ENCODE results near the gene FGR.
"Not testable (repeated sequence)": the region's sequence is repeated elsewhere in the genome, so short reads cannot be mapped to it uniquely, and the experiment has no call there.

Gene FGR

DNA sequence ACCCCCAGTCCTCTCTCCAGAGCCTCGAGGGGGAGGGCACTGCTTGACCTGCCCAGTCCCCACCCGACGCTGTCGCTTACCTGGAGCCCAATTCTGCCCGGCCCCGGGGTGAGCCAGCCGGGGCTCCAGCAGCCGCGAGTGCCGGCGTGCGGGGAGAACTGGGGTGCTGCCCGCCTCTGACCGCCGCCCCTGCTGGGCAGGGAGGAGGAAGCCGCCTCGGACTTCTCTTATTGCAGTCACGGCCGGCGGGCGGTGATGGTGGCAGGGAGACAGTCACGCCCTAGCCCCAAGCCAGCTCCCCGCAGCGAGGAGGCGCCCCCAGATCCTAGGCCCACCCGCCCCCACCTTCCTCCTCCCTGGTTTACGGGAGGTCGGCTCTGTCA is at the start of gene FGR:
TSS of gene FGR (minus strand) at position 201 of the 383 bp plus-strand sequence. CDS start 11,269 bp downstream, outside the sequence.
- DNase-seq: no peak

DNA sequence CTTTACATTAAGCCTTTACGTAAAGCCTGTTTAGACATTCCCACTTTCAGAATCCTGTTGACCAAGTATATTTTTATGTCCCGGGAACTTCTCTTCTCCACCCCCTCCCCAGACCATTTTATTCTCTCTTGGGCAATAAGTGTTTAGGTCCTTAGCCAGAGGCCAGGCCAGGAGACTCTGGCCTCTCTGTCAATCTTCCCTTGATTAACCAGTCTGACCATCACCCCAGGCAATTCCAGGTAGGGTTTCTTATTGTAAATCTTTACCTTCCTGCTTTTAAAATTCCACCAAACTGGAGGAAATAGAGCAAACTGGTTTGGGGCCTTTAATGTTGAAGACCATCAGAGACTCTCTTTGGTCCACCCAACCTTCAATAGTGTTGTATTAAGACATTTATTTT is 49.2 kb upstream of the FGR start:
- no peak for DNase-seq

DNA sequence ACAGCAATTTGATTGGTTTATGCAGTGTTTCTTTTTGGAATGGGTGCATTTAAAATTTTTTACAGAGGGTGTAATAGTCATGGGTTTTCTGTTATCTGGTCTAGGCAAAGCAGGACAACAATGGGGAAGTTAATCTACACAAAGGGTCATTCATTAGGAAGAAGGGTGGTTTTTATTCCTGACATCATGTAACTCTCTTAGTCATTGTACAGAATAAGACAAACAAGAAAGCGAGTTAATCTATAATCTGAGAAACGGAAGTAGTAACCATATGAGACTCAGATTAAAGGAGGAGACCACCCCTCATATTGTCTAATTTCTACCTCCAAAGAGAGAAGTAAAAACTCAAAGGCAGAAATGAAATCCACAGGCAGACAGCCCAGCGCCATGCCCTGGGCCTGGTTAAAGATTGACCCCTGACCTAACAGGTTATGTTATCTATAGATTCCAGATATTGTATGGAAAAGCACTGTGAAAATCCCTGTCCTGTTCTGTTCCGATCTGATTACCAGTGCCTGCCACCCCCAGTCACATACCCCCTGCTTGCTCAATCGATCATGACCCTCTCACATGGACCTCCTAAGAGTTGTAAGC is 47.5 kb upstream of the FGR start:
- no peak for DNase-seq

DNA sequence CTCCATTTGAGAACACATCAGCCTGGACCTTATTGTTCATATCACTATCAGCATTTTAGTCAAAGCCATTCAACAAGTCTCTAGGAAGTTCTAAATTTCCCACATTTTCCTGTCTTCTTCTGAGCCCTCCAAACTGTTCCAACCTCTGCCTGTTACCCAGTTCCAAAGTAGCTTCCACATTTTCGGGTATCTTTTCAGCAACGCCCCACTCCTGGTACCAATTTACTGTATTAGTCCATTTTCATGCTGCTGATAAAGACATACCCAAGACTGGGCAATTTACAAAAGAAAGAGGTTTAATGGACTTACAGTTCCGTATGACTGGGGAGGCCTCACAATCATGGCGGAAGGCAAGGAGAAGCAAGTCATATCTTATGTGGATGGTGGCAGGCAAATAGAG is 46.6 kb upstream of the FGR start:
- not testable (repeated sequence) for DNase-seq

DNA sequence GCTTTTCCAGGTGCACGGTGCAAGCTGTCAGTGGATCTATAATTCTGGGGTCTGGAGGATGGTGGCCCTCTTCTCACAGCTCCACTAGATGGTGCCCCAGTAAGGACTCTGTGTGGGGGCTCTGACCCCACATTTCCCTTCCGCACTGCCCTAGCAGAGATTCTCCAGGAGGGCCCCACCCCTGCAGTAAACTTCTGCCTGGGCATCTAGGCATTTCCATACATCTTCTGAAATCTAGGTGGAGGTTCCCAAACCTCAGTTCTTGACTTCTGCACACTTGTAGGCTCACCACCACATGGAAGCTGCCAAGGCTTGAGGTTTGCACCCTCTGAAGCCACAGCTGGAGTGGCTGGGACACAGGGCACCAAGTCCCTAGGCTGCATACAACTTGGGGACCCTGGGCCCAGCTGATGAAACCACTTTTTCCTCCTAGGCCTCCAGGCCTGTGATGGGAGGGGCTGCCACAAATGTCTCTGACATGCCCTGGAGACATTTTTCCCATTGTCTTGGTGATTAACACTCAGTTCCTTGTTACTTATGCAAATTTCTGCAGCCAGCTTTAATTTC is 45.3 kb upstream of the FGR start:
- not testable (repeated sequence) for DNase-seq

DNA sequence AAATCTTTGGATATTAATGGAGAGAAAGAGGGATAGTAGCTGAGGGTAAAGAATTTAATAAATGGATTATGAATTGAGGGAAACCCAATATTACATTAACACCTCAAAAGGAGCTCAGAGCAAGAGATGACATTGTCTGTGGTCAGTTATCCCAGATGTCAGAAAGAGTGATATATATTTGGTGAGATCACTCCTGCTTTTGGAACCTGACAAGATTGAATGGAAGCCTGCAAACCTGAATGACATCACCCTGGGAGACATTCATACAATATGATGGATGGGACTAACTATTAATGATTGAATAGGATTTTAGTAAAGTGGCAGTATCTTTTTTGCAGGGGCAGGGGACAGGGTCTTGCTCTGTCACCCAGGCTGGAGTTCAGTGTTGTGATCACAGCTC is 43.8 kb upstream of the FGR start:
- DNase-seq: no peak

DNA sequence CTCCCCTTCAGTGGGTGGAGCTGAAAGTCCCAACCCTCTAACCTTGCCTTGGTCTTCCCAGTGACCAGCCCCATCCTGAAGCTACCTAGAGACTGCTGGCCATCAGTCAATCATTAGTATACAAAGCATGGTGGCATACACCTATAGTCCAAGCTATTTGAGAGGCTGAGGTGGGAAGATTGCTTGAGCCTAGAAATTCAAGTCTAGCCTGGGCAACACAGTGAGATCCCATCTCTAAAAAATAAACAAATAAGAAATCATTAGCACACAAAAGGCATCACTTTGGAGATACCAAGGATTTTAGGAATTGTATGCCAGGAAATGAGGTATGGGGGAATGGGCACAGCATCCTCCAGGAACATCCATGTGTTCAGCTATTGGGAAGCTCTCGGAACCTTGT is 41.4 kb upstream of the FGR start:
- DNase-seq: no peak

DNA sequence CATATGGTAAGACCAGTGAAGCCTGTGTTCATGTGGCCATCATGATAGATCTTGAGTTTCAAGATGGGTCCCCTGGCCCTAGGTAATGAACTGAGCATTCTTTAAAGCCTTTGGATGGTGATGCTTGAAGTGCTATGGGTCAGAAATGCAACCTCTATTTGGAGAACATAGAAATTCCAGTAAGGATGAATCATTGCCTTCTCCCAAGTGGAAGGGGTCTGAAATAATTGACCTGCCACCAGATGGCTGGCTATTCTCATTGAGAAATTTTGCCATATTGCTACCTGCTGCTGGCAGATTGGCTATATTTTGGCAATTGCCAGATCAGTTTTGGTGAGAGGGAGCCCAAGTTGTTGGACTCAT is 37.7 kb upstream of the FGR start:
- DNase-seq: no peak

DNA sequence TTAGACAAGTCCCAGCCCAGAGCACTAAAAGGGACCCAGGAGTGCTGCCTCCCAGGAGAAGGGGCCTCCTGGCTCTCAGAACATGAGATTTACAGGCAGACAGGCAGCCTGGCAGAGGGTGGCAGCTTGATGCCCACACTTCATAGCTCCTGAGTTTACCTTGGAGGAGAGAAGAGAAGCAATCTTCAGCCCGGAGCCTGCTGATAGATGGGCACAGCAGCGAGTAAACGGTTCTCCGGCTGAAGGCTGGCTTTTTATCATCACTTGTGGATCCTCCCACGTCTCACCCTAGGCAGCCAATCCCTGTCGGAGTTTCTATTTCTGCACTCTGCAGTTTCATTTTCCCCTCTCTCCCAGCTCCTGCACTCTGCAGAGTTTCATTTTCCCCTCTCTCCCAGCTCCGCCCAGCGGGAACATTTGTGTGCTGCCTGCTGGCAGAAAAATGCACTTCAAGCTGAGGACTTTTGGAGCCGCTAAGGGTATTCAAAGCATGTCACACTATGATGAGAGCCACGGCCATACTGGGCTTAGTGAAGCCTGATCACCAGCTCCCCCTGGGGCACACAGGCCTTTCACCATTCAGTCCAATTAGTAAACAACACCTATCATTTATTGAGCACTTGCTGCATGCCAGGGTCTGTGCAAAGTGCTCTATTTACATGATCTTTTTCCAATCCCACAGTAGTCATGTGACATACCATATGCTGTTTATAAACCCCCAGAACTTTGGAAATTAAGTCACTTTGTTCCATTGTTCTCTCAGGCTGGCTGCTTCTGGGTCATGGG is 37.2 kb upstream of the FGR start, which contains the start of gene IFI6:
TSS of gene IFI6 (minus strand) at position 229 of the 786 bp plus-strand sequence. CDS start 2,878 bp downstream, outside the sequence.
- peak; percentile 76 for DNase-seq

DNA sequence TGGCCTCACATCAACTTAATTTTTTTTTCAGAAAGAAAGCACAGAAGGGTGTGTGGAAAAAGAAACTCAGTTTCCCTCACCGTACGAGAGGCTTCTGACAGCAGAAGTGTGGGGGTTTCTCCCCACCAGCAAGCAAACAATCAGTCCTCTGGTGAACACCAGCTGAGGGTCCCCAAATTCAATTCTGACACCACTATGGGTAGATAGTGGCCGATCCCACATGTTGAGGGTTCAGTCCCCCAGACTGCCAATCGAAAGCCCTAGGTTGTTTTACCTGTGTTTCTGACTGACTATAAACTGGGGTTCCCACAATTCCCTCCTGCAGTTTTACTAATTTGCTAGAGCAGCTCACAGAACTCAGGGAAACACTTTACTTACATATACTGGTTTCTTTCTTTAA is 34.9 kb upstream of the FGR start:
- no peak for DNase-seq

DNA sequence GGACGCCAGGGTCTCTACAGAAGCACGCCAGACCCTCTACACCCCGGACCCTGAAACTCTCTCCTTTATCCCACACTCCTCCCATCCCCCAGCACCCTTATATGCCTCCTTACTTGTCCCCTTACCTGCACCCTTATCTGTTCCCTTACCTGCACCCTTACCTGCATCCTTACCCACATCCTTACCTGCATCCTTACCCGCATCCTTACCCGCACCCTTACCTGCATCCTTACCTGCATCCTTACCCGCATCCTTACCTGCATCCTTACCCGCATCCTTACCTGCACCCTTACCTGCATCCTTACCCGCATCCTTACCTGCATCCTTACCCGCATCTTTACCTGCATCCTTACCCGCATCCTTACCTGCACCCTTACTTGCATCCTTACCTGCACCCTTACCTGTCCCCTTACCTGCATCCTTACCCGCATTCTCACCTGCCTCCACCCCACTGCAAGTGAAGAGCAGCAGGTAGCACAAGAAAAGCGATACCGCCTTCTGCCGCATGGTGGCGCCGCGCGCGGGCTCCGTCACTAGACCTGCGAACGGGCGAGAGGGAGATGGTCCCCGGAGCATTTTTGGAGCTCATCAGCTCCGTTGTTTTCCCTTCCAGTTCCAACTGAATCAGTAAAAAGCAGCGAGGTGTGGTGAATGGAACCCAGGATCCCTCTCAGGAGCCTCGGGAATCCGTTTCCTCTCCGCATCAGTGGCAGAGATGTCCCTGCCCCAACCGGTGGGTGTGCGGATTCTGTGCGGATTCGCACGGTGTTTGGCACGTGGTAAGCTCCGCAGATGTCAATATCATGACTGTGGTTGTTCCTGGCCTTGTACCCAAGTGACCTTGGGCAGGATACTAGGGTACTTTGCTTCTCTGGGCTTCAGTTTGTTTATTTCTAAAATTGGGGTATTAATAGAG is 34.1 kb upstream of the FGR start:
- DNase-seq: no peak

DNA sequence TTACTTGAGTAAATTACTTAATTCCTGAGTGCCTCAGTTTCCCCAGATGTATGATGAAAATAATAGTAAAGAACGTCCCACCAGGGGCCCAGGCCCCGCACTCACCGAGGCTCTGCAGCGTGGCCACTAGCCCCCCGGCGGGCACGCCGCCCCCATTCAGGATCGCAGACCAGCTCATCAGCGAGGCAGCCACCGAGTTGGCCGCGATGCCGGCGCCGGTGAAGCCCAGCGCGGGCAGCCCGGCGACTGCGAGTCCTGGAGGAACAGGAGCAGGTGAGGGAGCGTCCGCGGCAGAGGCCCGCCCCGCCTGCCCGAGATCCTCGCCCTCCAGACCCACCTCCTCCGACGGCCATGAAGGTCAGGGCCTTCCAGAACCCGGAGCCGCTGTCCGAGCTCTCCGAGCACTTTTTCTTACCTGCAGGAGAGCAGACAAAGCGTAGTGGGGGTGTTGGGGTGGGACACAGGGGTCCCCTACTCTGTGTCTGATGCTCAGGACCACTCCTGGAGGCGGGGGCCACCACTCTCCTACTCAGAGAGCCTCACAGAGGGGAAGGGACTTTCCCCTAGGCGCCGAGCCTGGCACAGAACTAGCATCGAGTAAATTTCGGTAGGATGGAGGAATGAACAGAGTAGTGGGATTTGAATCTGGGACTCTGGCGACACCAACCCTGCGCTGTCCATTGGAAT is 33.3 kb upstream of the FGR start:
- no peak for DNase-seq

DNA sequence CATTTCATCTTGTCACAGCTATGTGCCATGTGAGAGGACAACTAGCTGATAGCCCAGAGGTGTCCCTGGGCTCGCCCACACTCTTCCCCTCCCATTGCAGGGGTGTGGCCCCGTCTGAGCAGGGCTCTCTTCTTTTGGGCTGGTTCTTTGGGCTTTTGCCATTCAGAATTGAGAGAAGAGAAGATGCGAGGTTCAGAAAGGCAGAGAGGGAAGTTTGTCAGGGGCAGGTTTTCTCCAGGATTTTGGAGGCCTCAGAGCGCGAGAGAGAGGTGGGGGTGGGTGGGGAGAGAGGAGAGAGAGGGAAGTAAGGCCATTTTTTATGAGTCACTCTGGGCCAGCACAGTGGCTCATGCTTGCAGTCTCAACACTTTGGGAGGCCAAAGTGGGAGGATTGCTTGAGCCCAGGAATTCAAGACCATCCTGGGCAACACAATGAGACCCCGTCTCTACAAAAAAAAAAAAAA is 31.8 kb upstream of the FGR start:
- no peak for DNase-seq

DNA sequence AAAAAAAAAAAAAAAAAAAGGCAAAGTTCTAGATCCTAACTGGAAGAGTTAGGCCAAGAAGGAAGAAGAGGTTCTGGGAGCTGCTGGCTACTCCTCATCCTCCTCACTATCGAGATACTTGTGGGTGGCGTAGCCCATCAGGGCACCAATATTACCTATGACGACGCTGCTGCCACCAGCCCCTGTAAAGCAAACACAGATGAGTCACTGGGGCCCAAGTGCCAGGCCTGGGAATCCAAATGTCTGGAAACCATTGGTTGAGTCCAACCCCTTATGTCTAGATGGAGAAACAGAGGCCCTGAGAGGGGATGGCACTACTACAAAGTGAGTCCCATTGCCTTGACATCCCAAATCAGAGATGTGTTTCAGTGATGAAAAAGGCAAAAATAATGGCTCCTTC is 31.3 kb upstream of the FGR start:
- DNase-seq: no peak

DNA sequence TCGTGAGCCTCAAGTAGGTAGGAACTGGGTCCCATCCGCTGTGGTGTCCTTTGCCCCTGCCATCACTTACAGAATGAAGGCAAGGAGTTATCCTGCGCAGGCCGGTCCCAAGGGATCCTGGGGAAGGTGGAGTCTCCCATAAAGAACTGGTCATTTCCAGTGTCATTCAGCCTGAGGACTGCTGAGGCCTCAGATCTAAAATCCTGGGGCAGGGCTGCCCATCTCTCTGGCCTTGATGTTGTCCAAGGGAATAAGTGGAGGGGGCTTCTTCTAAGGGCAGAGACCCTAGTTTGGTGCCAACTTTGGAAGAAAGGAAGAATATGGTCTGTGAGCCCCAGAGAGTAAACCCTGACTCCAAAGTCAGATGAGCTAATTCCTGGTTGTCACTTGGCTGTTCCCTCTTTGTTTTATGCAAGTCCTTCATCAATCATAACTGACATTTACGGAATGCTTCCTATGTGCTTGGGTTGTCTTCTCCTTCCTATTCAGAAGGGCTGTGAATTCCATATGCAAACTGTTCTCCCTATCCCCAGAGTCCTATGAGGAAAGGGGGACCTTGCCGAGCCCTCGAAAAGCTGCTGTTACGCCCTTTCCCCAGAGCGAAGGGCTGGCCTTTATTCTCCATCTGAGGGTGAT is 30.1 kb upstream of the FGR start:
- DNase-seq: no peak

DNA sequence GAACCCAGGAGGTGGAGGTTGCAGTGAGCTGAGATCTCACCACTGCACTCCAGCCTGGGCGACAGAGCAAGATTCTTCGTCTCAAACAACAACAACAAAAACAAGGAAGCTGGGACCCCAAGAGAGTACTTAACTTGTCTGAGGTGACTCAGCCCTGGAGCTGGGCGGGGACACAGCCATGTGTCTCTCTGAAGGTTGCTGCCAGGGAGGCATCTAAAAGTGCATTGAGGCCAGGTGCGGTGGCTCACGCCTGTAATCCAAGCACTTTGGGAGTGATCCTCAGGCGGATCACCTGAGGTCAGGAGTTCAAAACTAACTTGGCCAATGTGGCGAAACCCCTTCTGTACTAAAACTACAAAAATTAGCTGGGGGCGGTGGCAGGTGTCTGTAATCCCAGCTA is 29.3 kb upstream of the FGR start:
- DNase-seq: no peak

DNA sequence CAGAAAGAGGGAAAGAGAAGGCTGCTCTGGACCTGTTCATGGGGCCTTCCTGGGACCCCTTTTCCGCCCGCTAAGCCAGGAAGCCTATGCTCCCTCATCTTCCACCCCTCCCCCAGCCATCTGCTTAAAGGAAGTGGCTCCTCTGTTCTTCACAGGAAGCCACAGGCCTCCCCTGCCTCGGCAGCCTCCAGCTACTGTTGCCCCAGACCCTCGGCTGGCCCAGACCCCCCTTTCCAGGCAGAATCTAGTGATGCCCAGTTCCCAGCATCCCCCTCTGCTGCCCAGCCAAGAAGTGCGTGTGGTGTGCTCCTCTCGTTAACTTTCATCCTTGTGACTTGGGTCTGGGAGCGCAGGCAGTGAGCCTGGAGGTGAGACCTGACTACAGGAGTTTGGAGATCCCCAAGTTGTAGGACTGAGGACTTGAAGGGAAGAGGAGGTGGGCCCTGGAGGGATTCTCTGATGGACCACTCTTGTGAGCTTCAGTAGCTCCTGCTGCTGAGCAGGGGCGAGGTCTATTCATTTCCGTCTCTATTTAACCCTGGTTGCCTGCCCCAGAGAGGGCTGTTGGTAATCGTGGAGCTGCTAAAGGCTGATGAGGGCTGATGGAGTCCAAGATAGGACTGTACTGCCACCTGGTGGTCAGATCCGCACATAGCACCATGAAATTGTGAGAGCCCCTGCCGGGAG is 27.9 kb upstream of the FGR start:
- DNase-seq: peak; percentile 43

DNA sequence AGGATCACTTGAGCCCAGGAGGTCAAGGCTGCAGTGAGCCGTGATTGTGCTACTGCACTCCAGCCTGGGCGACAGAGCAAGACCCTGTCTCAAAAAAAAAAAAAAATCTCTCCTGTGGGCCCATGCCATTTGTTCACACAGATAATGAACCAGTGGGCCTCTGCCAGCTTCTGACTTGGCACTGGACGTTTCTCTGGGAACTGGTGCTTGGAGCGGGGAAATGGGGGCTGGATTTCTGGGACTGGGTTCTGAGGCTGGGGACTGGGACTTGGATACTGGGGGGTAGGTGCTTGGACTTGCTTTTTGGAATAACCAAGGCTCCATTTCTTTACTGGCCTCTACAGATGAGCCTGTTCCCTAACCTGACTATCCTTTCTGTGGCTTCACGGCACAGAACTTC is 27.3 kb upstream of the FGR start:
- DNase-seq: no peak

DNA sequence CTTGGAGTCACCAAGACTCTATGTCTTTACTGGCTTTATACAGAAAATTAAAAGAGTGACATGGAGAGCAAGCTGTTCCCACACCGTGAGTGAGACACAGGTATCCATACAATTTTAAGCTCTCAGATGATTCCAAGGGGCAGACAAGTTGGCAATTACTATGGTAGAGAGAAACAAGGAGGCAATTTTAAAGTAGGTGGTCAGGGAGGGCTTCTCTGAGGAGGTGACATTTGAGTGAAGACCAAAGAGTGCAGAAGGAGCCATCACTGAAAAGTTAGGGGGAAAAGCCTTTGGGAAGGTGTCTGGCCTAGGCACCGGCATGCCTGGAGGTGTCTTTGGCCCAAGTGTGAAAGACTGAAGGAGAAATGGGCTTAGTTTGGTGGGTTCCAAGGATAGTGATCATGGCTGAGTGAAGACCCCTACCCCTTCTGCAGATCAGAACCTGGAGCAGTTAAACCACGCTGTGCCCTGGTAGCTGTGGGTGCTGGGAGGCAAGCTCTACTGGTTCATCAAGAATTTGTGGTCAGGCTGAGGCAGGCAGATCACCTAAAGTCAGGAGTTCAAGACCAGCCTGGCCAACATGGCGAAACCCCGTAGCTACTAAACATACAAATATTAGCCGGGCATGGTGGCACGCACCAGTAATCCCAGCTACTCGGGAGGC is 26.6 kb upstream of the FGR start:
- no peak for DNase-seq

DNA sequence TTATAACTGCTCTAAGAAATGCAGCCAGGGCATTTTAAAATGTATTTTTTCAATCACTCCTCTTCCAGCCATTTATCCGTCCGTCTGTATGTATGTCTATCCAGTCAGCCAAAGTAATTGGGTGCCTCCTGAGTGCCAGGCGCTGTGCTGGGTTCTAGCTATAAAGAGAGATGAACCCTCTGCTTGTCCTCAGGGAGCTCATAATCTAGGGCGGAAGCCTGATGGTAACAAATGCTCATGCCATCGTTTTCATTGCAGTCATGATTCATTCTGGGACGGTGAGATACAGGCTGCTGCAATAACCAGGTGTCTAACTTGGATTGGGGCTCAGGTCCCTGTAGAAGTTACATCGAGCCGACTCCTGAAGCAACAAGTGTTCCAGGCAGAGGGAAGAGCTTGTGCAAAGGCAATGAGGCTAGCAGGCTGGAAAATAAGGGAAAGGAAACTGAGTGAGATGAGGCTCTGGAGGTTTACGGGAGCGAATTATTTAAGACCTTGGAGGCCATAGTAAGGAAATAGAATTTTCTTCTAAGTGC is 25.4 kb upstream of the FGR start:
- DNase-seq: no peak

All from NCI-H774 (cell line).